Stimulated activated CD8-positive, alpha-beta memory T cell treated with anti-CD3 and anti-CD28 coated beads, Interleukin-2, amount 100 ng/mL, for 48 hours (primary cell): ENCODE data around the gene OR10C1.

Experiments used
- DNase-seq, 2 donors: peaks; one replicate each; pipeline ENCODE4 v3.0.0-alpha.2; 2020; ENCODE audit warnings: low read depth in 2 of 2

The OR10C1 gene

DNA sequence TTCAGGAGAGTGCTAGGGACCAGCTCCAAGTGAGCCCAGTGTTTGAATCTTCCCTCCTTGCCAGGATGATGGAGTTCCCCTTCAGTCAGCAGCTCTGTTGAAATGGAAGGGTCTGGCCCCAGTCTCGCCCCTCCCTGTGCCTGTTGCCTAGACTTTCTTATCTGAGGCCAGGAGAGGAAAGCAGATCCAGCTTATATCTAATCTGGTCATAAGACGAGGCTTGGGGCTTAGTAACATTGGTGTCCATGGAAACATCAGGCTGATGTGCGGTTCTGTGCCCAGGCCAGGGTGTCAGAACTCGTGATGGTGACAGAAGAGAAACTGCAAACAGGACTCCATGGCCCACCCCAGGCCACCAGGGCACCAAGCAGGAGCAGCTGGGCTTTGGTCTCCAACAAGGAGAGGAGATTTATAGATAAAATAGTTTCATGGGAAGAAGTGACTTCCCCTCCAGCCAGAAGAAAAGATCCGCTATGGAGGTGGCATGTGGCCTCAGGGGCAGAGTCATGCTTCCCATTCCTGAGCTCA, 38.9 kb downstream of the OR10C1 start:
- DNase-seq = no peak

GRCh38 chr6:29478740-29479139, 39.6 kb downstream of the OR10C1 start:
- DNase-seq = no peak

DNA sequence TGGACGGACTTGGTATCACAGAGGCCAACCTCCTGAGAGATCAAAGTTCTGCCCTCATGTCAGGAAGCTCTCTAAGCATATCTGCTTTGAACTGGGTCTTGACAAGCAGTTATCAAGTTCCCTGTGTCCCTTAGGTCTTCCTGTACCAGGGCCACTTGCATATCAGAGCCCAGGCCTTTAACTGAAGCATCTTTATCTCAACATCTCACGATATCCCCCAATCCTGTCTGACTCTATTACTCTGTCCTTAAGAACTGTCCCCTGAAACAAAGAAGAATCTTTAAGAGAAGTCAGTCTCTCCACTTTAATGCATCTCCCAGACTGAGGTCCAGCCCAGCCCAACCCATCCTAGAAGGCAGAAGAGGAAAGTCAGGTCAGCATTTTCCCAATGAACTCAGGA, 40.5 kb downstream of the OR10C1 start:
- DNase-seq = no peak

GRCh38 chr6:29483186-29483585, 44.1 kb downstream of the OR10C1 start:
- no peak for DNase-seq

DNA sequence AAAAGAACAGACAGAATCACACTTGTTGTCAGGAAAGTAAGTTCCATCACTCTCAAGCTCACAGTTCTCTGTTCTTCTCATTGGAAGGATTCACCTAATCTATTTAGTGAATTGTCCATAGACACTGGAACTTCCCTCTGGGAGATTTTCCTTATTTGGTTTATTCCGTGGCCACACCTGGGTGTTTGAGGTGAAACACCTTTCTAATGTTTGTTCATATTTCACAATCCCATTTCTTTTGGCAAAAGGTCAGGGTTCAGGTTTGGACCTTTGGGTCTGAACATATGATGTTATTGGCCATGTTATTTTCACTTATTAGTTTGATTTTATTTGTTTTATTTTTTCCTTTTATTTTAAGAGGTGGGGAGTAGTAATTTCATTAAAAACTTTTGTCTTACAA, 44.6 kb downstream of the OR10C1 start:
- DNase-seq = no peak

DNA sequence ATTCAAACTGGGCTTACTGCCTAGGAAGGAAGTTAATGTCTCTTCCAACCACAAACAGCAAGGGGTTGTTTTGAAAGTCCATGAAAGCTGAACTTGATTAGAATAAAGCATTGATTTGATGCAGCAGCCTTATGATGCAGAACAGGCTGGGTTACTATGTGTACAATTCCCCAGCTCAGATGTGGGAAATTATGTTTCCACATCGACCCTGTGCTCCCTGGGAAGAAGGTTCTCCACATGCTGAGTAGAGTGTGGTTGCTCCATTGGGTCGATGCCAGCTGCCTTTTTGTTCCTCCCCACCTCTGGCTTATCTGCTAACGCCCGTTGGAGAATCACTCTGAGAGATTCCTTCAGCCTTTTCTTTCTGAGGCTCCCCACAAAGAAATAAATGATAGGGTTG, 47.5 kb downstream of the OR10C1 start:
- no peak for DNase-seq

DNA sequence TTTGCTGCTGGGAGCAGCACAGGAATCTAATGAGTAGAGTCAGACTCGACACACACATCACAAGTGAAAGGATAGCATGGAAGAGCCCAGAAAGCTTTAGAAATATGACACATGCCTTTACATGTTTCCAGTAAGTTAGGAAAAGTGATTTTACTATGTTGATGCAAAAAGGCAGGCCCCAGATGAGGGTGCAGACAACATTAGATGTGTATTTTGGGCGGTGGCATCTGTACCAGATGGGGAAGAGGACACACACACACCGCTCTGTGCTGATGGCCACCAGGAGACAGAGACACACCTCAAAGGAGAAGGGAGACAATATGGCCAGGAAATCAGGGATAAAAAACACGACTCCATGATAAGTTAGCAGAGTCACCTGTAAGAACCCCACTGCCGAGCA, 48.0 kb downstream of the OR10C1 start:
- DNase-seq = no peak

DNA sequence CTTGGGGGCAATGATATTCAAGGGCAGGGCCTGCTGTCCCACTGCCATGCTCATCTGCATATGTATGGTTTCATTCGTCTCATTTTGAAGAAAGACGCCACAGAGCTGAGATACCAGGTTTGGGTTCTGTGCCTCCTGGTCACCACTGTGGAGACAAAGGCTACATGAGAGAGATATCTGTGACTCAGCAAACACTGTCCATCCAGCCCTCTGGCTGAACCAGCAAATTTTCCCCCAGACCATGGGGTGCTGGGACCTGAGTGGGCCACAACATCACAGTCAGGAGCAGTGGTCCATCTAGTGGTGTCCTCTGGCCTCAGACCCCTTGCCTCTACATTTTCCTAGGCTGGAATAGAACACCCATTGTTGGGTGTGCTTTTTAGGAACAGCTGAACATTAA, 48.6 kb downstream of the OR10C1 start, which contains the start of gene MAS1L:
Gene MAS1L, minus strand, starts transcription at position 297 of the 400 bp plus-strand sequence. Its CDS starts 54 bp downstream, at position 243.
- DNase-seq = no peak

GRCh38 chr6:29488874-29489273, 49.8 kb downstream of the OR10C1 start:
- DNase-seq = no peak

GRCh38 chr6:29489286-29489685, 50.2 kb downstream of the OR10C1 start:
- no peak for DNase-seq

DNA sequence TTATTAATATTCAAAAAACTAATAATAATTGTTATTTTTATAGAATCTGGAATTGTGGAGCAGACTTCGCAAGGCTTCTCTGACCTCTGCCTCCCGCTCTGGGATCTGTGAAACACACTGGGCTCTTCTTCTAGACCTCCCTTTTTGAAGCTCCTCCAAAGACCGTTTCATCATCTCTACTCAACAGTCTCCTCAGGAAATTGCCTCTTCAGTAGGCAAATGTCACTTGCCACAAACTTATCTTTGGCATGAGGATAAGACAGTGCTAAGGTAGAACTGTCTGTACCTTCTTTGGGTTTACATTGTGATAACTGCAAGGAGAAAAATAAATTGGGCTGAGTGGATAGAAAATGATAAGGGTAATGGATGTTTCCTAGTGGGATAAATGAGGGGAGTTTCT, 50.9 kb downstream of the OR10C1 start:
- no peak for DNase-seq

DNA sequence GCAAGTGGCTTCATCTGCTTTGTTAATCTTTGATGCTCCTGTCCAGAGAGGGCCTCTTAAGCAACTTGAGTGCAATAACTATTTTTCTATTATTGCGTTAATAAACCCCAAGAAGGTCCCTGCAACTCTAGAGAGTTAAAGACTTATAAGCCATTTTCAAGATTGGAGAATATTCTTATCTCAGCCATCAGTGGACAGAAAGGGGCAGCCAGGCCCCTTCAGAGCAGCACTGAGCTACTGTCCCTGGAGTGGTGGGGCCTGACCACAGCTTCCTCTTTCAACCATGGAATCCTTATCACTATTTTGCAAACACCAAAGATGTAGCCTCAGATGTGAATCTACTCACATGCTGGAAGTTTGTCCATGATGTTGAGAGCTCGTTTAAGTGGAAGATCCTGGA, 51.4 kb downstream of the OR10C1 start:
- no peak for DNase-seq
